Measurements from ENCODE around the gene TANC1.

The TANC1 gene

GRCh38 chr2:159206736-159207380, 238.4 kb downstream of the TANC1 start:
- DNase-seq (ENCODE audit: low read depth): no peak
- H3K4me3 ChIP-seq (ENCODE audit: low read depth, low read length): no peak overlapping the region
- TF ChIP-seq CTCF (IDR thresholded peaks at IDR 0.05; ENCODE audit: low read depth, low read length, missing control alignments): no peak

GRCh38 chr2:159208438-159208837, 240.0 kb downstream of the TANC1 start:
- H3K4me3 ChIP-seq (ENCODE audit: low read depth, low read length): no peak overlapping the region
- no peak for TF ChIP-seq CTCF (IDR thresholded peaks at IDR 0.05; ENCODE audit: low read depth, low read length, missing control alignments)
- DNase-seq (ENCODE audit: low read depth): no peak

DNA sequence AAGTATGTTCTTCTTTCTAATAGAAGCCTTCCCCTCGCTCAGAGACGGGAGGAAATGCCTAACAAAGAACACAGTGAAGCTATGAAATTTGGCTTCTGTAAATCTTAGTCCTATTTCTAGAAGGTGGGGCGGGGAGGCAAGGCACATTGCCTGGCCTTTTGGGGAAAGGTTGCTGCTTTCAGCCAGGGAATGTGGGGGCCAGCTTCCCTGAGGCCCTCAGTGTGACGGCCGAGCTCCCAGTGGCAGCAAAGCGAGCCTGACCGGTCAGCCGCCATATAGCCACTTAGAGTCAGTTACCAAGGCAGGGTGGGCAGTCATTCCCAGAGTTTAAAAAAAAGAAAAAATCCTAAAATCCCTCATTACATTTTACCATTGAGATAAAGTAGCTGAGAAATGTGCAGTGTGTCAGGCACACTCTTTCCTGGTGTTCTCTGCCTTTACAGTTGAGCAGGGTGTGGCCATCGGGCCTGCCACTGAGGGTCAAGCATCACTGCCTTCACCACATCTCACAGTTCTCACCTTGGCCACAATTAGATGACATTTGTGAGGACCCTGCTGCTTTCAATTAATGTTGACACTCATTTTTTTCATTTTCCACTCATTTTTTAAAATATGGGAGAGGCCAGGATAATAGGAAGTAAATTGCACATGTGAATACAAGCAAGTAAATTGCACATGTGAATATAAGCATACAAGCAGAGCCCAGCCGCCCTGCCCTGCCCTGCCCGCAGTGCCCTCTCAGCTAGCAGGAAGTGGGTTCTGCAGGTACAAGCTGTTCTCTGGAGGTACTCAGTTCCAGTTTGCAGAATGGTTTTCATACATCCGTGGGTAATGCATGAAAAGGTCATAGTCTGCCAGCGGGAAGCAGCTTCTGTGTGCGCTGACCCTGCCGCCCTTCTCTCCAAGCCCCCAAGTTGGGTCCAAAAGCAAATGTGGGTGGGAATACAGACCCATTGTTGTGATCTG, 241.2 kb downstream of the TANC1 start:
- no peak for DNase-seq (ENCODE audit: low read depth)
- no peak overlapping the region for H3K4me3 ChIP-seq (ENCODE audit: low read depth, low read length)
- no peak for TF ChIP-seq CTCF (IDR thresholded peaks at IDR 0.05; ENCODE audit: low read depth, low read length, missing control alignments)

DNA sequence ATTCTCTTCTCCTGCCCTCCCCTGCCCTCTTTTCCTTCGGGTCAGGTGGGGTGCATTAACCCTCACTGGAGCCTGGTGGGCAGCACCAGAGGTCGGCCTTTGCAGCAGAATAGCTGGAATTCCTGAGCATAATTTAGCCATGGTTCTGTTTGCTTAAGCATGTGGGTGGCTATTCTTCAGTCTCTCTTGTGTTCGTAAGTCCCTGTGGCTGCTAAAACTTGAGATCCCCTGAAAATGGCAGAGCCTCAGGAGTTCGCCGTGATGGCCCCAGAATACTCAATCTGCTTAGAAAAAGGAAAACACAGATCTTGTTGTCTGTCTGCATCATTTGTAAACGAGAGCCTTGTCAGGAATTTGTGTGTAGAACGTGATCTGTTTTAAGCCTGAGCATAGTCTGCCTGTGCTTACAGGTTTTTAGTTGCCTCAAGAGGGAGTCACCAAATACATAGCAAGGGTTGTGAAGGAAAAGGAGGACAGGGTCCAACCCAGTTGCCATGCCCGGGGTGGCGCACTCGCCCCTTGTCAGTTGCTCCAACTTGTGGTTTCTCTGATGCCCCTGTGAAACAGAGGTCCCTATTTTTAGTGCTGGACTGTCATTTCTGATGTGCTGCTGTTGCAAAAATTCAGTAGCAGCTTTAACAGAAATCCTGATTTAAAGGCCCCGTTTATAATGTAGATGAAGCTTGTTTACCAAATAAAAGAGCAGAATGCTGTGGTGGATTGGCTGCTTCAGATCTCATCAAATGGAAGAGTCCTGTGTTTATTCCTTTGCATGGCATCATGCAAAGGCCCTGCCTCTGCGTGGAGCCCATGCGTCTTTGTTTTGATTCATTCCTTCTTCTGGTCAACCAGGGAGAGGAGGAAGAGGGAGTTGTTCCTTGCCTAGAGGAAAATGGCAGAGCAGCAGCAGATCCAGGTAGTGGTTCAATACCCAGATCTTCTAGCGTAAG, 243.3 kb downstream of the TANC1 start:
- no peak for TF ChIP-seq CTCF (IDR thresholded peaks at IDR 0.05; ENCODE audit: low read depth, low read length, missing control alignments)
- H3K4me3 ChIP-seq (ENCODE audit: low read depth, low read length): no peak overlapping the region
- no peak for DNase-seq (ENCODE audit: low read depth)

DNA sequence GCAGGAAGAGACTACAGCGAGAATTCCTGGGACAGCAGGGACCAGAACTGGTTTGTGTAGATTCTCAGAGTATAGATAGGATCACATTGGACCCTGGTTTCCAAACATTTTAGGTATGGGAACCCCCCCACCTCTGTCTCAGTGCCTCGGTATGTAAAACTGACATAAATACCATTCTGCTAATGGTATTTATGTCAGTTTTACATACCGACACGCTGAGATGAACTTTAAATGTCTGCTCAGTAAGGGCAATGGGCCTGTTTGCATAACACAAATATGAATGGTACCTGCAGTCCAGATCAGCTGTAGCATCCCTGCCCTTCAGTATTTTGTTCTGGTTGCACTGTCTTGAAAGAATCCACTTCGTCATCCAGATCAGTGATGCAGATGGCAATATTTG, 244.9 kb downstream of the TANC1 start:
- no peak overlapping the region for H3K4me3 ChIP-seq (ENCODE audit: low read depth, low read length)
- no peak for DNase-seq (ENCODE audit: low read depth)
- TF ChIP-seq CTCF (IDR thresholded peaks at IDR 0.05; ENCODE audit: low read depth, low read length, missing control alignments): no peak

- no peak overlapping the region for H3K4me3 ChIP-seq (ENCODE audit: low read depth, low read length)
- DNase-seq (ENCODE audit: low read depth): no peak
- no peak for TF ChIP-seq CTCF (IDR thresholded peaks at IDR 0.05; ENCODE audit: low read depth, low read length, missing control alignments)
These were observed 246.0 kb downstream of the TANC1 start for GRCh38 chr2:159214325-159214865.

All from GM12864 (cell line).